HL-60 (cell line): ENCODE results near the gene STX7.
A peak's percentile ranks its signal among the peaks of the same experiment; 100 is the strongest.

Experiments used
- DNase-seq, 2 experiments: peaks; one replicate each; pipeline ENCODE4 v3.0.0-alpha.2; 2010 to 2020; ENCODE audit warnings: low read depth in 1 of 2, low spot score in 1 of 2
- H3K27ac ChIP-seq: fragments of 250-450 bp; sonication (Bioruptor Pico); replicated peaks from 2 replicates; pipeline ENCODE4 v1.5.1; 2020; ENCODE audit warnings: mild to moderate bottlenecking, moderate library complexity
- H3K27me3 ChIP-seq: fragments of 250-450 bp; sonication (Bioruptor Pico); 2 replicates; pipeline ENCODE4 v1.5.1; 2021; ENCODE audit warnings: mild to moderate bottlenecking, moderate library complexity; ENCODE audit not compliant: insufficient read depth, poor library complexity, severe bottlenecking
- H3K4me3 ChIP-seq: replicated peaks from 2 replicates; pipeline ENCODE4 v1.5.1; 2011; ENCODE audit warnings: mild to moderate bottlenecking, control low read depth, low read length; ENCODE audit not compliant: insufficient read depth
- CTCF ChIP-seq: IDR thresholded peaks from one replicate; pipeline ENCODE4 v1.5.1; 2011; ENCODE audit warnings: low read length, control low read depth, inconsistent platforms; ENCODE audit not compliant: insufficient read depth
- GABPA ChIP-seq: IDR thresholded peaks from 2 replicates; pipeline ENCODE4 v1.6.1; 2012; ENCODE audit warnings: low read depth
- POLR2AphosphoS5 ChIP-seq: IDR thresholded peaks from 2 replicates; pipeline ENCODE4 v1.6.1; 2012; ENCODE audit warnings: low read depth
- REST ChIP-seq: IDR thresholded peaks from 2 replicates; pipeline ENCODE4 v1.6.1; 2012; ENCODE audit warnings: low read depth; ENCODE audit not compliant: insufficient replicate concordance
- SPI1 ChIP-seq: IDR thresholded peaks from 2 replicates; pipeline ENCODE4 v1.6.1; 2012; ENCODE audit warnings: low read depth, mild to moderate bottlenecking, borderline replicate concordance

The STX7 gene

GRCh38 chr6:132400883-132401617 lies 111.9 kb downstream of the STX7 start, which contains the start of gene MOXD1:
Gene MOXD1 (minus strand): TSS chr6:132401475. CDS start chr6:132401426, 49 bp downstream.
- peak within 1 kb of the TSS; percentile 47 for H3K4me3 ChIP-seq
- DNase-seq, result no peak

GRCh38 chr6:132400555-132400882 lies 112.4 kb downstream of the STX7 start:
- no peak overlapping the region for H3K27ac ChIP-seq
- TF ChIP-seq SPI1, result no peak
- TF ChIP-seq POLR2AphosphoS5, result no peak
- no peak for TF ChIP-seq CTCF
- no peak for TF ChIP-seq GABPA
- no peak for TF ChIP-seq REST
- DNase-seq, result no peak
- no peak overlapping the region for H3K4me3 ChIP-seq
- H3K27me3 ChIP-seq, result peaks cover 22% of the 10 kb centered on the region

More at GRCh38 chr6:132400883-132401617, 111.9 kb downstream of the STX7 start, which contains the start of gene MOXD1:
- H3K27ac ChIP-seq, result no peak within 1 kb of the TSS
- TF ChIP-seq SPI1 (no peak), REST (no peak), CTCF (no peak), GABPA (no peak), POLR2AphosphoS5 (no peak)
- H3K27me3 ChIP-seq, result peaks cover 22% of the 10 kb centered on the region

- H3K27ac ChIP-seq, result no peak overlapping the region
- no peak for TF ChIP-seq CTCF
- no peak for TF ChIP-seq SPI1
- no peak for DNase-seq
- peaks cover 22% of the 10 kb centered on the region for H3K27me3 ChIP-seq
- no peak overlapping the region for H3K4me3 ChIP-seq
These were observed 113.4 kb downstream of the STX7 start for GRCh38 chr6:132399376-132400074.
